HT1080 (cell line): ENCODE results near the gene ATOH8. TPM values are rescaled to one million over a fixed set of nuclear protein-coding genes. Genes with fewer than 3 reads are reported as not detected.
A peak's percentile ranks its signal among the peaks of the same experiment; 100 is the strongest.

Experiments
- DNase-seq: peaks from one replicate; pipeline ENCODE4 v3.0.0-alpha.2; 2015; ENCODE audit warnings: low read depth
- total RNA-seq: library from RNA; depleted of rRNA; stranded (reverse); fragments of >200 nt; shearing (Covaris generic); gene quantifications from 2 replicates; pipeline ENCODE4 v1.2.3, GENCODE V29; 2014

ATOH8 gene
- total RNA-seq, 1 experiment from 2014 or later: 3.8 TPM

GRCh38 chr2:85770369-85770768 is 16.6 kb downstream of the ATOH8 start:
- no peak for DNase-seq

GRCh38 chr2:85770786-85771409 is 17.1 kb downstream of the ATOH8 start:
- no peak for DNase-seq

GRCh38 chr2:85771486-85771885 is 17.7 kb downstream of the ATOH8 start:
- DNase-seq: no peak

- DNase-seq: peak; percentile 100
Observed at GRCh38 chr2:85772019-85772745, 18.4 kb downstream of the ATOH8 start.

GRCh38 chr2:85772841-85773491 is 19.2 kb downstream of the ATOH8 start:
- DNase-seq: no peak

GRCh38 chr2:85773692-85774091 is 19.9 kb downstream of the ATOH8 start:
- no peak for DNase-seq

- DNase-seq: no peak
Observed at GRCh38 chr2:85774126-85774978, 20.6 kb downstream of the ATOH8 start.

GRCh38 chr2:85775406-85776381 is 21.9 kb downstream of the ATOH8 start:
- DNase-seq: no peak

GRCh38 chr2:85776672-85777071 is 22.9 kb downstream of the ATOH8 start:
- no peak for DNase-seq

- no peak for DNase-seq
Observed at GRCh38 chr2:85777441-85777861, 23.7 kb downstream of the ATOH8 start.

GRCh38 chr2:85778646-85779379 is 25.0 kb downstream of the ATOH8 start:
- no peak for DNase-seq

GRCh38 chr2:85779641-85780315 is 26.0 kb downstream of the ATOH8 start:
- DNase-seq: no peak

GRCh38 chr2:85780316-85781012 is 26.7 kb downstream of the ATOH8 start:
- DNase-seq: no peak

- DNase-seq: no peak
Observed at GRCh38 chr2:85781013-85781332, 27.2 kb downstream of the ATOH8 start.

GRCh38 chr2:85783796-85784195 is 30.0 kb downstream of the ATOH8 start:
- no peak for DNase-seq

GRCh38 chr2:85784474-85784986 is 30.7 kb downstream of the ATOH8 start:
- DNase-seq: no peak

GRCh38 chr2:85785027-85785822 is 31.4 kb downstream of the ATOH8 start:
- peak; percentile 46 for DNase-seq

GRCh38 chr2:85785871-85786270 is 32.1 kb downstream of the ATOH8 start:
- DNase-seq: no peak
